IMR-90 (cell line): ENCODE data around the gene CEP43. TPM values are rescaled to one million over a fixed set of nuclear protein-coding genes. Genes with fewer than 3 reads are reported as not detected.

Source experiments
- microRNA-seq, 2 experiments: library from miRNA; stranded (forward) in 1 of 2; unstranded in 1 of 2; fragments of 10-50 nt in 1 of 2; fragments of <30 nt in 1 of 2; gene quantifications in 1 of 2; microRNA quantifications in 1 of 2; one replicate each; pipeline versions ENCODE3 to v1.1.0; 2013 to 2020; ENCODE audit not compliant: insufficient read depth in 1 of 2, insufficient read length in 1 of 2, unreplicated experiment in 1 of 2
- polyA plus RNA-seq, 3 experiments: library from polyadenylated mRNA; depleted of rRNA; stranded (reverse); fragments of >200 nt; gene quantifications; 2 replicates each; pipeline ENCODE4 v1.2.3, GENCODE V29; 2012; ENCODE audit warnings: low replicate concordance in 1 of 3
- small RNA-seq, 5 experiments: library from RNA; depleted of rRNA; stranded (forward); fragments of <200 nt; gene quantifications; one replicate each; pipeline ENCODE3, GENCODE V24; 2012
- total RNA-seq: library from RNA; depleted of rRNA; stranded (reverse); fragments of >200 nt; gene quantifications from 2 replicates; pipeline ENCODE4 v1.2.3, GENCODE V29; 2012; rRNA removed

The CEP43 gene
- total and polyA plus RNA-seq, 2 of the 4 experiments (the other 2 are of a cell fraction): 8.6 to 10.7 TPM

Small RNAs within 50 kb of the gene (microRNA-seq; reads per million reads assigned to microRNA genes)
- 1.0 to 1.5 reads per million in 2 experiments for gene MIR3939

Small RNAs within 50 kb of the gene (small RNA-seq; reads per million reads assigned to genes)
- gene MIR3939: 0 to 2.0 (median 1.2) reads per million in 5 experiments

Other genes starting within 250 kb of the CEP43 start
- gene RNASET2, start 42.8 kb upstream of the CEP43 start, total RNA-seq: 13.6 and 14.2 TPM in 2 replicates
- gene RNASET2, start 42.8 kb upstream of the CEP43 start, polyA plus RNA-seq (2012; rRNA removed): 23.6 and 24.9 TPM in 2 replicates
- gene CCR6, start 123.7 kb downstream of the CEP43 start, total RNA-seq: not detected in 2 replicates
- gene CCR6, start 123.7 kb downstream of the CEP43 start, polyA plus RNA-seq (2012; rRNA removed): not detected in 2 replicates
- gene GPR31, start 158.6 kb downstream of the CEP43 start, total RNA-seq: not detected in 2 replicates
- not detected in 2 replicates for gene GPR31, start 158.6 kb downstream of the CEP43 start, polyA plus RNA-seq (2012; rRNA removed)